GM19455 (cell line): ENCODE measurements around the gene DNAJC15.
"Not testable (repeated sequence)": the region's sequence is repeated elsewhere in the genome, so short reads cannot be mapped to it uniquely, and the experiment has no call there.

Source experiments
- ATAC-seq: cut with Tn5 transposase; IDR thresholded peaks from one replicate; pipeline ENCODE4 v1.9.1; 2021; ENCODE audit not compliant: unreplicated experiment

DNAJC15 gene

DNA sequence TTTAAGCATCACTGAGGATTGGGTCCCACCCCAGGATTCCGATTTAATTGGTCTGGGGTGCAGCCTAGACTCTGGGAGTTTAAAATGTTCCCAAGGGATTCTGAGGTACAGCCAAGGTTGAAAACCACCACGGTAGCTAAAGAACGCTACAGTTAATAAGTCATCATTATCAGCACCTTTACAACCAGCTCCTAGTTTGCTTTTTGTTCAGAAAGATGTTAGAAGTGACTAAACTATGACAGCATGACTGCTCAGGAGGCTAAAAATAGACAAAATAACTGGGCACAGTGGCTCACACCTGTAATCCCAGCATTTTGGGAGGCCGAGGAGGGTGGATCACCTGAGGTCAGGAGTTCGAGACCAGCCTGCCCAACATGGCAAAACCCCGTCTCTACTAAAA, 19.7 kb upstream of the DNAJC15 start:
- ATAC-seq = no peak

- no peak for ATAC-seq
Observed at GRCh38 chr13:43005460-43006236, 17.7 kb upstream of the DNAJC15 start.

DNA sequence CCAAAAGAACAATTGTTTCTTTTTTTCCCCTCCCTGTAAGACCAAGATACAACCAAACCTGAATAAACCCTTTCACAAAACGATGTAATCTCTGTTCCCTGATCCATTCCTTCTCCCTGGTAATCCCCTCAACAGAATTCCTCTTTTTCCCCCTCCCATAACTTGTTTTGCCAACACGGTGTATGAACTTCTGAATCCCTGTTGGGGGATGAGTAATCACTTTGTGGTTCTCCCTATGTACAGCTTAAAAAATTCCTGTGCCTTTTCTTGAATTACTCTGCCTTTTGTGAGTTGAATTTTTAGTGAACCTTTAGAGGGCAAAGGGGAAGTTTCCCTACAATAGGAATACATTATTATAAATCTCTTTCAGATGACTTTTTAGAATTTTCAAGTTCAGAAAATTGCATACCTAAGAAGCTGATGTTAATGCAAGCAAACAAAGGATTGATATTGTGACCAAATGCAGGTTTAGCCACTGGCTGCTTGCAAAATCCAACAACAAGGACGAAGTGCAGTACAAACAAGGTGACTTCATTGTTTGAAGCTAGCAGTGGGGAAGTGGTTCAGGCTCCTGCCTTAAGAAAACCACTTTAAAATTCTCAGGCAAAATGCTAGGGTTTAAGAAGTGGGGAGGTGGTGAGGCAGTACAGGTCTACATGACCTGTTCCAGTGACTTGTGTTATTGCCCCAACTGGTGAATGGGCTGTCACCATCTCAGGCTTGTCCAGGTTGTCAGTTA, 16.3 kb upstream of the DNAJC15 start:
- no peak for ATAC-seq

DNA sequence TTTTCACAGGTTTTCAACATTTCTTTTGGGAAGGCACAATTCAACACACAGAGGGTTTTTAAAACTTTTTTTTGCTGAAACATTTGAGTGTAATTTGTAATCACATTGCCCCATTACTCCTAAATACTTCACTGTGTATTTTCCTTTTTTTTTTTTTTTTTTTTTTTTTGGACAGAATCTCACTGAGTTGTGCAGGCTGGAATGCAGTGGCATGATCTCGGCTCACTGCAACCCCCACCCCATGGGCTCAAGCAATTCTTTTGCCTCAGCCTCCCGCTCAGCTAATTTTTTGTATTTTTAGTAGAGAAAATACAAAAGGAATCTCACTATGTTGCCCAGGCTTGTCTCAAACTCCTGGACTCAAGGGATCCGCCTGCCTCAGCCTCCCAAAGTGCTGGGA, 14.8 kb upstream of the DNAJC15 start:
- ATAC-seq = no peak

GRCh38 chr13:43009506-43009905, 13.9 kb upstream of the DNAJC15 start:
- no peak for ATAC-seq

DNA sequence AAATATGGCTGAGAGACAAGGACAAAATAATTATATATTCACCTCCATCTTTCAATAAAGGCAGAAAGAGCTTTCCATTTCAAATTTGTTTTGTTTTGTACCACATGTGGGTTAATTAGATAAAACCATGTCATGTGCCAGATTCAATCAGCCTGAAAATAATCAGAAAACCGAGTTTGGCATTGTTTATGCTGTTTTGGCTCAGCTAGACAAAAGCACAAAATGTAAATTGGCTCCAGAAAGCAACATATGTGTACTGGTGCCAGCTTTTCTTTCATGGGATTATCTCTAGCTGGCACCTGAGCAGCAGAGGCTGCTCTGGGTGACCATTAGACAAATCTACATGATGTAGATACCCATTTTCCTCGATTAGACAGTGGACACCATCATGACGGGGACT, 9.2 kb upstream of the DNAJC15 start:
- ATAC-seq = no peak

DNA sequence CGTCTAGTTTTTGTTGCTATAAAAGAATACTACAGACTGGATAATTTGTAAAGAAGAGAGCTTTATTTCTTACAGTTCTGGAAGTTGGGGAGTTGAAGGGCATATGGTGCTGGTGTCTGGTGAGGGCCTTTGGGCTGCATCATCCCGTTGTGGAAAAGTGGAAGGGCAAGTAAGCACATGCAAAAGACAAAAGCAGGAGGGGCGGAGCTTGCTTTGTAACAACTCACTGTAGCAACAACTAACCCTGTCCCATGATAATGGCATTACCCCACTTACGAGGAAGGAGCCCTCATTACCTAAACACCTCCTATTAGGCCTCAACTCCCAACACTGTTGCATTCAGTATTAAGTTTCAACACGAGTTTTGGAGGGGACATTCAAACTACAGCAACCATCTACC, 7.2 kb upstream of the DNAJC15 start:
- ATAC-seq = no peak

DNA sequence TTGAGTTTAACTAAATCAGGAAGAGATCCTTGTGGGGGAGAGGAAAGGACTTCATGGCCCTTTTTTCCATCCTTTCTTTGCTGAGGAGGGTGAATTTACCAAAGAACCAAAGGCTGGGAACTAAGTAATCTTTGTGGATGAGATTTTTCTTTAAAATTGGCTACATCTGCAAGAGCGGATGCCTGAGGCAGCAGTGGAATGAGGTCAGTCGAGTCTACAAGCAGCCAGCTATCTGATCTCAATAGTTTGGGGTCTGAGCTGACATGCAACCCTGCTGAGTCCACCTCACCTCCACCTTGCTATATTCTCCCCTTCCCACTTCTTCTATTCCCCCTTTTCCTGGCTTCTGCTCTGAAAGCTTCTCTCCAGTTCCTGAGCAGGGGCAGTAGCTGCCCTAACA, 3.6 kb upstream of the DNAJC15 start:
- ATAC-seq = no peak

DNA sequence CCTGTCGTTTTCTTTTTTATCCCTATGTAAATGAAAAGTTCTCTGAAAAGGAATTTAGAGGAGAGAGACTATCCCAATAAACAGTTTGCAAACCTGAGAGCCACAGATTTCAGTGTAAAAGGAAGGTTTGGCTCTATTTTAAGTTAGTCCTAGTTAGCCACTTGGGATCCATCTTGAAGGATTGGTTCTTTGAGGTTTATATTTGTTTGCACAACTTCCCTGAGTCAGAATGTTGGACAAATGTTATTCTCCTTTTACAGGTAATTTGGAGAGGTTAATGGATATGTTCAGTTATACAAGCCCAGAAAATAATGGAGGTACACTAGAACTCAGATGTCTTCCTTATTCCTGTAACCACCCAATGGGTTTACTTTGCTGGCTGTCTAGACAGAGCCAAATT, 2.6 kb upstream of the DNAJC15 start:
- ATAC-seq = no peak

GRCh38 chr13:43021926-43022670, 1.3 kb upstream of the DNAJC15 start:
- no peak for ATAC-seq

GRCh38 chr13:43022934-43023288, 475 bp upstream of the DNAJC15 start:
- ATAC-seq = no peak

GRCh38 chr13:43026262-43026661, 2.9 kb downstream of the DNAJC15 start:
- no peak for ATAC-seq

GRCh38 chr13:43030548-43030947, 7.2 kb downstream of the DNAJC15 start:
- no peak for ATAC-seq

DNA sequence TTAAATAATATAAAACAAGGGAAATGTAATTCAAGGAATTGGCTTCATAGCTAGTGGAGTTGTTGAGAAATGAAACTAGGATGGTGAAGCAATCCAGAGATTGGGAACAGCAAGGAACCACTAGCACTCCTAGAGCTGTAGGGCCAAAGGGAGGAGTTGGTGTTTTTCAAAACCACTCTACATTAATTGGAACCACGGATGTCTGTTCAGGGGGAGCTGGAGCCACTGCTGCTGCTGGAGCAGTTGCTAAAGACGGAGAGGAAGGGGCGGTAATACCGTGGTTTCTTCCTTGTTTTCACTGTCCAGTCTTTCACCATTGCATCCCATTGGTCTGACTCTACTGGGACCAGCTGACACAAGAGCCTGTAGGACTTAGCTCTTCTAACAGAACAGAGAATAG, 8.5 kb downstream of the DNAJC15 start:
- no peak for ATAC-seq

DNA sequence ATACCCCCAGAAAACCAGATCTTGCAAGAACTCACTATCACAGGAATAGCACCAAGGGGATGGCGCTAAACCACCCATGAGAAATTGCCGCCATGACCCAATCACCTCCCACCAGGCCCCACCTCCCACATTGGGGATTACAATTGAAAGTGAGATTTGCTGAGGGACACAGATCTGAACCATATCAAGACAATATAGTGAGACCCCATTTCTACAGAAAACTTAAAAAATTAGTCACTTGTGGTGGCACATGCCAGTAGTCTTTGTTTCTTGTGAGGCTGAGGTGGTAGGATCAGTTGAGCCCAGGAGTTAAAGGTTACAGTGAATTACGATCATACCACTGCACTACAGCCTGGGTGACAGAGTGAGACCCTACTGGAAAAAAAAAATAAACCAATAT, 9.7 kb downstream of the DNAJC15 start:
- ATAC-seq = no peak

GRCh38 chr13:43036351-43037250, 13.2 kb downstream of the DNAJC15 start:
- ATAC-seq = no peak

DNA sequence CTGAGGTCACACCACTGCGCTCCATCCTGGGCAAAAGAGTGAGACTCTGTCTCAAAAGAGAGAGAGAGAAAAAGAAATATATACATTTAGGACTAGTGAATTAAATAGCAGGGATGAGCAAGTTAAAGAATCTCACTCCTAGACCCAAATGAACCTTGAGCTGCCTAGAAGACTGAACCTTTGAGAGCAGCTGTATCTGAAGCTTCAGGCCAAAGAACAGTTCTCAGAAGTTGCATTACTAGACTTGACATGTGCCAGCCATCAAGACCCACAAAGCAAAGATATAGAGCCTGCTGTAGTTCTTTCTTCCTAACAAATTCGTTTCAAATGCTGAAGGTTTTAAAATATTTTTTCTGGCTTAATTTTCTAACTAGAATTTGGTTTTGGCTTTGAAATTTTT, 16.6 kb downstream of the DNAJC15 start:
- ATAC-seq = no peak

- not testable (repeated sequence) for ATAC-seq
Observed at GRCh38 chr13:43040581-43041368, 17.4 kb downstream of the DNAJC15 start.

DNA sequence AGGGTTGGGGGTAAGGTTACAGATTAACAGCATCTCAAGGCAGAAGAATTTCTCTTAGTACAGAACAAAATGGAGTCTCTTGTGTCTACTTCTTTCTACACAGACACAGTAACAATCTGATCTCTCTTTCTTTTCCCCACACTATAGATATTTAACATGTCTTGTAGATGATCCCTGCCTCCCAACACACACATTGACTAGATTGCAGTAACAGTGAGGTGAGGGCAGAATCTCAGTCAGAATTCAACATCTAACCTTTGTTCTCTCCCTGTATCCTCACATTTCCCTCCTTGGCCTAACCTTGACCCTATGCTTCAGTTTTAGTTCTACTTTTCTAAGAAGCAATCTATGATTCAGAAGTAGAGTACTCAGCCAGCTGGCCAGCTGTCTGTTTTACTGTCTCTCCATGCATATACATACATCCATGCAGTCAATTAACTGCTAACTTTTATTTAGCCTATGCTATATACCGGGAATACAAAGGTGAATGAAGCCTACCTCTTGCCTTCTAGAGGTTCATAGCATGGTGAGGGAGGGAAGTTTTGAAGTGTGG, 18.1 kb downstream of the DNAJC15 start:
- ATAC-seq = no peak

DNA sequence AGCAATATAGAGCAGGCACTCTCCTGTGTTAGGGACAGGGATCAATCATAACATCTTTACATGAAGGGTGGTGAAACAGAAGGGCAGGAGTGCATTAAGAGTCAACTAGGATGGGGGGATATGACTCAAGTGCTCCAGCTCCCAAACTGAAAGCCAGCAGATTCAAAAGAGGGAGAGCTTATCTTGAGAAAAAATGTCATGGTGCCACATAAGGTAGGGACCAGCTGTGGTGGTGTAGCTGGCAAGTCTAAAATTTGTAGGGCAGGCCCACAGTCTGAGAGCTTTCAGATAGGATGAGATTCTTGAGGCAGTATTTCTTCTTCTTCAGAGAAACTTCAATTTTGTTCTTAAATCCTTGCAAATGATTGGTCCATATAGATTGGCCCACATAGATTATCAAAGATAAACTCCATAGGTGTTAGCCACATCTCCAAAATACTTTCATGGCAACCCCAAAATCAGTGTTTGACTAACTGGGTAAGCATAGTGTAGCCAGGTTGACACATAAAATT, 19.1 kb downstream of the DNAJC15 start:
- no peak for ATAC-seq
